K562 (cell line): ENCODE measurements around the gene TPM4. TPM values are rescaled to one million over a fixed set of nuclear protein-coding genes. Genes with fewer than 3 reads are reported as not detected.

Experiments used
- AFF4 ChIP-seq: sonication (generic); formaldehyde crosslinking; IDR thresholded peaks from 2 replicates; pipeline ENCODE4 v1.8.0; 2023; ENCODE audit warnings: mild to moderate bottlenecking, missing genetic modification reagents
- ARID2 ChIP-seq: fragments of 450-650 bp; IDR thresholded peaks from 2 replicates; pipeline ENCODE4 v1.6.1; 2017; ENCODE audit warnings: antibody characterized with exemption, mild to moderate bottlenecking
- CTCFL ChIP-seq: IDR thresholded peaks from 2 replicates; pipeline ENCODE4 v1.6.1; 2011; ENCODE audit warnings: borderline replicate concordance, low read depth, mild to moderate bottlenecking, moderate library complexity, low read length; ENCODE audit not compliant: insufficient read depth, poor library complexity, severe bottlenecking
- FIP1L1 ChIP-seq: fragments of 200-400 bp; formaldehyde crosslinking; IDR thresholded peaks from 2 replicates; pipeline ENCODE4 v1.6.1; 2018; ENCODE audit warnings: mild to moderate bottlenecking, low read depth, low read length; ENCODE audit not compliant: poor library complexity, severe bottlenecking
- FOXJ2 ChIP-seq: fragments of 200-800 bp; sonication (Bioruptor generic); IDR thresholded peaks from 2 replicates; pipeline ENCODE4 v1.6.1; 2016; ENCODE audit warnings: missing genetic modification characterization, missing compliant biosample characterization
- HNRNPUL1 ChIP-seq: fragments of 200-400 bp; formaldehyde crosslinking; IDR thresholded peaks from 2 replicates; pipeline ENCODE4 v1.6.1; 2017; ENCODE audit warnings: low read length
- IRF9 ChIP-seq: fragments of 450-650 bp; IDR thresholded peaks from 2 replicates; pipeline ENCODE4 v1.6.1; 2016; ENCODE audit warnings: missing biosample characterization, missing genetic modification characterization
- KDM1A ChIP-seq, 2 experiments: fragments of 450-650 bp; IDR thresholded peaks; 2 replicates each; pipeline ENCODE4 v1.6.1; 2016; ENCODE audit warnings: mild to moderate bottlenecking in 2 of 2
- L3MBTL2 ChIP-seq: fragments of 450-650 bp; IDR thresholded peaks from 2 replicates; pipeline ENCODE4 v1.6.1; 2016; ENCODE audit warnings: mild to moderate bottlenecking, moderate library complexity
- NCOA6 ChIP-seq: fragments of 450-650 bp; IDR thresholded peaks from 2 replicates; pipeline ENCODE4 v1.6.1; 2017; ENCODE audit warnings: mild to moderate bottlenecking
- POLR2A ChIP-seq: fragments of 450-650 bp; conservative IDR thresholded peaks from 2 replicates; pipeline ENCODE4 v1.6.1; 2016
- PTRF ChIP-seq: fragments of 450-650 bp; IDR thresholded peaks from 2 replicates; pipeline ENCODE4 v1.6.1; 2016; ENCODE audit warnings: mild to moderate bottlenecking, missing genetic modification characterization, missing compliant biosample characterization
- RCOR1 ChIP-seq, 2 experiments: IDR thresholded peaks; 2 replicates each; pipeline ENCODE4 v1.6.1; 2012; ENCODE audit warnings: low read depth in 2 of 2, low read length in 2 of 2, borderline replicate concordance in 1 of 2, improper control_type of control experiment in 1 of 2
- RNF2 ChIP-seq: sonication (generic); IDR thresholded peaks from 2 replicates; pipeline ENCODE4 v1.6.1; 2016
- STAG1 ChIP-seq: sonication (generic); formaldehyde crosslinking; IDR thresholded peaks from 2 replicates; pipeline ENCODE4 v1.5.0; 2020; ENCODE audit warnings: missing genetic modification reagents, borderline replicate concordance
- TBL1XR1 ChIP-seq, 2 experiments: IDR thresholded peaks; 2 replicates each; pipeline ENCODE4 v1.6.1; 2012; ENCODE audit warnings: improper control_type of control experiment in 2 of 2, low read length in 2 of 2, mild to moderate bottlenecking in 1 of 2
- ZBTB12 ChIP-seq: fragments of 250-450 bp; sonication (Bioruptor Pico); IDR thresholded peaks from 2 replicates; pipeline ENCODE4 v1.4.0; 2020
- ZNF121 ChIP-seq: sonication (generic); formaldehyde crosslinking; conservative IDR thresholded peaks from 2 replicates; pipeline ENCODE4 v1.8.0; 2022; ENCODE audit warnings: missing genetic modification reagents
- ZNF282 ChIP-seq: sonication (generic); formaldehyde crosslinking; IDR thresholded peaks from 2 replicates; pipeline ENCODE4 v1.8.1; 2023; ENCODE audit warnings: missing genetic modification reagents
- ZNF311 ChIP-seq: fragments of 250-450 bp; sonication (Bioruptor Pico); IDR thresholded peaks from 2 replicates; pipeline ENCODE4 v1.4.0; 2020; ENCODE audit warnings: mild to moderate bottlenecking, moderate library complexity
- ZNF644 ChIP-seq: fragments of 200-800 bp; sonication (Bioruptor generic); IDR thresholded peaks from 2 replicates; pipeline ENCODE4 v1.6.1; 2016; ENCODE audit warnings: low read depth, missing genetic modification characterization, missing compliant biosample characterization
- polyA plus RNA-seq, 8 experiments: library from polyadenylated mRNA; depleted of rRNA in 4 of 8; stranded (reverse) in 5 of 8; unstranded in 3 of 8; fragments of >200 nt; fragmentation: Nextera tagmentation in 2 of 8; fragmentation: Illumina TruSeq in 1 of 8; extraction: Ambion mirVana in 2 of 8; extraction: Trizol in 1 of 8; gene quantifications; 2 replicates each; pipeline versions ENCODE4 v1.2.1 to v1.2.3, GENCODE V29; 2011 to 2014; ENCODE audit warnings: inconsistent platforms in 1 of 8, missing spikeins in 1 of 8
- total RNA-seq, 7 experiments: library from RNA; depleted of rRNA in 6 of 7; stranded (reverse); fragments of >200 nt in 6 of 7; fragmentation: Illumina TruSeq in 2 of 7; extraction: Trizol in 2 of 7; gene quantifications; 2 replicates each; pipeline versions ENCODE4 v1.2.1 to v1.2.3, GENCODE V29; 2011 to 2021; ENCODE audit warnings: low replicate concordance in 1 of 7

Gene TPM4
- total and polyA plus RNA-seq, 9 of the 15 experiments (the other 6 are each of a cell fraction or from before 2014, with no cell fraction given), result 28.1 to 111 (median 77.4) TPM

- TF ChIP-seq ZBTB12 (CRISPR knock-in tag), result no peak
- TF ChIP-seq POLR2A, result no peak
- TF ChIP-seq PTRF (tag), result no peak
- no peak for TF ChIP-seq NCOA6
- TF ChIP-seq ARID2, result no peak
- no peak for TF ChIP-seq HNRNPUL1
- TF ChIP-seq FIP1L1, result no peak
- no peak for TF ChIP-seq IRF9
- TF ChIP-seq FOXJ2 (tag), result no peak
- TF ChIP-seq STAG1, result peak; percentile 92
- TF ChIP-seq RNF2, result no peak
- TF ChIP-seq AFF4 (CRISPR knock-in tag), result no peak
- TF ChIP-seq RCOR1 (IDR thresholded peaks at IDR 0.05; ENCODE audit: borderline replicate concordance in 1 of 2, low read depth in 2 of 2, low read length in 2 of 2), result no peak
- no peak for TF ChIP-seq ZNF311
- no peak for TF ChIP-seq ZNF282 (CRISPR knock-in tag)
- TF ChIP-seq ZNF121 (CRISPR knock-in tag), result no peak
- no peak for TF ChIP-seq ZNF644 (tag)
- no peak for TF ChIP-seq CTCFL
- no peak for TF ChIP-seq L3MBTL2
- no peak for TF ChIP-seq TBL1XR1 (IDR thresholded peaks at IDR 0.05; ENCODE audit: low read length in 2 of 2)
- TF ChIP-seq KDM1A (IDR thresholded peaks at IDR 0.05), result no peak
Measured at GRCh38 chr19:16041299-16041990, 34.9 kb upstream of the TPM4 start (continued).
